ENCODE data around the gene NUCB2. TPM values are rescaled to one million over a fixed set of nuclear protein-coding genes. Genes with fewer than 3 reads are reported as not detected.
"Not testable (repeated sequence)": the region's sequence is repeated elsewhere in the genome, so short reads cannot be mapped to it uniquely, and the experiment has no call there.

NUCB2 gene
- polyA plus RNA-seq, result 10 to 100 TPM in 3 of 4 donors, 1 to 10 TPM in 1; 5.4 to 88.2 (median 27.7) TPM
- long read RNA-seq, donor 1, transcript NUCB2-208 (14 exons, 2,274 nt), result major isoform, 5 of 50 reads
- long read RNA-seq, donor 1, partial matches to known transcripts, result 45 of 50 reads
- long read RNA-seq, donor 1, other reads (novel, unspliced or antisense), result 0 of 50 reads
- long read RNA-seq, donor 2, partial matches to known transcripts, result 9 of 13 reads
- long read RNA-seq, donor 2, other reads (novel, unspliced or antisense), result 0 of 13 reads
- long read RNA-seq, donor 3, partial matches to known transcripts, result 27 of 28 reads
- long read RNA-seq, donor 3, other reads (novel, unspliced or antisense), result 0 of 28 reads
- long read RNA-seq, donor 4, partial matches to known transcripts, result 0 of 1 reads
- long read RNA-seq, donor 4, other reads (novel, unspliced or antisense), result 0 of 1 reads
- long read RNA-seq, donor 5, partial matches to known transcripts, result 0 of 1 reads
- long read RNA-seq, donor 5, other reads (novel, unspliced or antisense), result 0 of 1 reads
- long read RNA-seq, donor 6, partial matches to known transcripts, result 21 of 27 reads
- long read RNA-seq, donor 6, other reads (novel, unspliced or antisense), result 0 of 27 reads
- long read RNA-seq, donor 7, result 0 reads
- long read RNA-seq, donor 8, partial matches to known transcripts, result 5 of 5 reads
- long read RNA-seq, donor 8, other reads (novel, unspliced or antisense), result 0 of 5 reads
- long read RNA-seq, donor 9, partial matches to known transcripts, result 0 of 1 reads
- long read RNA-seq, donor 9, other reads (novel, unspliced or antisense), result 0 of 1 reads
- long read RNA-seq, donor 10, partial matches to known transcripts, result 61 of 68 reads
- long read RNA-seq, donor 10, other reads (novel, unspliced or antisense), result 0 of 68 reads

GRCh38 chr11:17276236-17277023 lies at the start of gene NUCB2:
Gene NUCB2, plus strand, starts transcription at chr11:17276739. Its CDS starts 18,585 bp downstream, at chr11:17295324.
- Histone ChIP-seq H3K27me3 (ENCODE audit: control insufficient read depth in 3 of 3, insufficient read depth in 3 of 3, low read length in 3 of 3) (no peaks in the 10 kb centered on the region), H3K36me3 (ENCODE audit: control insufficient read depth in 3 of 3, insufficient read depth in 2 of 3, low read depth in 1 of 3, low read length in 3 of 3) (no peaks in the 10 kb centered on the region), H3K27ac (ENCODE audit: low read depth in 1 of 3, low read length in 2 of 3) (peak within 1 kb of the TSS; percentile 61 to 87 (median 70)), H3K4me3 (ENCODE audit: low read depth in 1 of 3, low read length in 3 of 3) (peak within 1 kb of the TSS; percentile 58 to 99 (median 77)), H3K9me3 (ENCODE audit: control insufficient read depth in 2 of 2, insufficient read depth in 1 of 2, low read depth in 1 of 2, low read length in 1 of 2) (no peaks in the 10 kb centered on the region), H3K4me1 (ENCODE audit: control insufficient read depth in 3 of 3, insufficient read depth in 2 of 3, low read depth in 1 of 3, low read length in 2 of 3) (peaks cover 0 to 5% (median 3%) of the 10 kb centered on the region in 3 donors)
- WGBS, 3 donors, result 0% methylated on average over 54 to 75 of the region's 75 CpGs
- FAIRE-seq (no peak), DNase-seq (peak; percentile 95 to 97)

GRCh38 chr11:17228186-17228925 lies 48.2 kb upstream of the NUCB2 start:
- FAIRE-seq; H3K36me3 ChIP-seq (ENCODE audit: control insufficient read depth in 3 of 3, insufficient read depth in 2 of 3, low read depth in 1 of 3, low read length in 3 of 3); H3K4me1 ChIP-seq (ENCODE audit: control insufficient read depth in 3 of 3, insufficient read depth in 2 of 3, low read depth in 1 of 3, low read length in 2 of 3); H3K4me3 ChIP-seq (ENCODE audit: low read depth in 1 of 3, low read length in 3 of 3); H3K27ac ChIP-seq (ENCODE audit: low read depth in 1 of 3, low read length in 2 of 3); DNase-seq; H3K27me3 ChIP-seq (ENCODE audit: control insufficient read depth in 3 of 3, insufficient read depth in 3 of 3, low read length in 3 of 3); H3K9me3 ChIP-seq (ENCODE audit: control insufficient read depth in 2 of 2, insufficient read depth in 1 of 2, low read depth in 1 of 2, low read length in 1 of 2): not testable (repeated sequence)
- whole genome bisulfite sequencing, 3 donors, result 95 to 96% (median 95%) methylated on average over 34 to 38 of the region's 38 CpGs

GRCh38 chr11:17229481-17230152 lies 46.9 kb upstream of the NUCB2 start:
- FAIRE-seq (no peak), DNase-seq (no peak)
- Histone ChIP-seq H3K27me3 (ENCODE audit: control insufficient read depth in 3 of 3, insufficient read depth in 3 of 3, low read length in 3 of 3) (no peaks in the 10 kb centered on the region), H3K4me3 (ENCODE audit: low read depth in 1 of 3, low read length in 3 of 3) (no peak overlapping the region), H3K36me3 (ENCODE audit: control insufficient read depth in 3 of 3, insufficient read depth in 2 of 3, low read depth in 1 of 3, low read length in 3 of 3) (no peaks in the 10 kb centered on the region), H3K4me1 (ENCODE audit: control insufficient read depth in 3 of 3, insufficient read depth in 2 of 3, low read depth in 1 of 3, low read length in 2 of 3) (peaks cover 0 to 3% (median 0%) of the 10 kb centered on the region in 3 donors), H3K9me3 (ENCODE audit: control insufficient read depth in 2 of 2, insufficient read depth in 1 of 2, low read depth in 1 of 2, low read length in 1 of 2) (no peaks in the 10 kb centered on the region), H3K27ac (ENCODE audit: low read depth in 1 of 3, low read length in 2 of 3) (no peak overlapping the region)
- WGBS, 3 donors, result 78 to 81% (median 78%) methylated on average over 7 of the region's 7 CpGs

- no peak overlapping the region for H3K27ac ChIP-seq (ENCODE audit: low read depth in 1 of 3, low read length in 2 of 3)
- WGBS, 3 donors, result 41 to 65% (median 62%) methylated on average over 3 of the region's 3 CpGs
- H3K27me3 ChIP-seq (ENCODE audit: control insufficient read depth in 3 of 3, insufficient read depth in 3 of 3, low read length in 3 of 3), result no peaks in the 10 kb centered on the region
- FAIRE-seq (no peak), DNase-seq (no peak)
- no peaks in the 10 kb centered on the region for H3K4me1 ChIP-seq (ENCODE audit: control insufficient read depth in 3 of 3, insufficient read depth in 2 of 3, low read depth in 1 of 3, low read length in 2 of 3)
- no peaks in the 10 kb centered on the region for H3K9me3 ChIP-seq (ENCODE audit: control insufficient read depth in 2 of 2, insufficient read depth in 1 of 2, low read depth in 1 of 2, low read length in 1 of 2)
- H3K36me3 ChIP-seq (ENCODE audit: control insufficient read depth in 3 of 3, insufficient read depth in 2 of 3, low read depth in 1 of 3, low read length in 3 of 3), result no peaks in the 10 kb centered on the region
- H3K4me3 ChIP-seq (ENCODE audit: low read depth in 1 of 3, low read length in 3 of 3), result no peak overlapping the region
Measured at GRCh38 chr11:17230867-17231851, 45.4 kb upstream of the NUCB2 start.

GRCh38 chr11:17233101-17233500 lies 43.4 kb upstream of the NUCB2 start:
- Histone ChIP-seq H3K9me3 (ENCODE audit: control insufficient read depth in 2 of 2, insufficient read depth in 1 of 2, low read depth in 1 of 2, low read length in 1 of 2) (no peaks in the 10 kb centered on the region), H3K4me3 (ENCODE audit: low read depth in 1 of 3, low read length in 3 of 3) (no peak overlapping the region), H3K27ac (ENCODE audit: low read depth in 1 of 3, low read length in 2 of 3) (no peak overlapping the region), H3K4me1 (ENCODE audit: control insufficient read depth in 3 of 3, insufficient read depth in 2 of 3, low read depth in 1 of 3, low read length in 2 of 3) (no peaks in the 10 kb centered on the region), H3K27me3 (ENCODE audit: control insufficient read depth in 3 of 3, insufficient read depth in 3 of 3, low read length in 3 of 3) (no peaks in the 10 kb centered on the region), H3K36me3 (ENCODE audit: control insufficient read depth in 3 of 3, insufficient read depth in 2 of 3, low read depth in 1 of 3, low read length in 3 of 3) (no peaks in the 10 kb centered on the region)
- FAIRE-seq (no peak), DNase-seq (no peak)

GRCh38 chr11:17238377-17238776 lies 38.2 kb upstream of the NUCB2 start:
- Histone ChIP-seq H3K27ac (ENCODE audit: low read depth in 1 of 3, low read length in 2 of 3) (no peak overlapping the region), H3K4me1 (ENCODE audit: control insufficient read depth in 3 of 3, insufficient read depth in 2 of 3, low read depth in 1 of 3, low read length in 2 of 3) (no peaks in the 10 kb centered on the region), H3K36me3 (ENCODE audit: control insufficient read depth in 3 of 3, insufficient read depth in 2 of 3, low read depth in 1 of 3, low read length in 3 of 3) (no peaks in the 10 kb centered on the region), H3K27me3 (ENCODE audit: control insufficient read depth in 3 of 3, insufficient read depth in 3 of 3, low read length in 3 of 3) (no peaks in the 10 kb centered on the region), H3K9me3 (ENCODE audit: control insufficient read depth in 2 of 2, insufficient read depth in 1 of 2, low read depth in 1 of 2, low read length in 1 of 2) (no peaks in the 10 kb centered on the region), H3K4me3 (ENCODE audit: low read depth in 1 of 3, low read length in 3 of 3) (no peak overlapping the region)
- DNase-seq (peak; percentile 13 to 19), FAIRE-seq (no peak)
- WGBS, 3 donors, result 21 to 60% (median 48%) methylated on average over 3 of the region's 3 CpGs

GRCh38 chr11:17239927-17240326 lies 36.6 kb upstream of the NUCB2 start:
- H3K9me3 ChIP-seq (ENCODE audit: control insufficient read depth in 2 of 2, insufficient read depth in 1 of 2, low read depth in 1 of 2, low read length in 1 of 2); H3K4me1 ChIP-seq (ENCODE audit: control insufficient read depth in 3 of 3, insufficient read depth in 2 of 3, low read depth in 1 of 3, low read length in 2 of 3); H3K4me3 ChIP-seq (ENCODE audit: low read depth in 1 of 3, low read length in 3 of 3); H3K27me3 ChIP-seq (ENCODE audit: control insufficient read depth in 3 of 3, insufficient read depth in 3 of 3, low read length in 3 of 3); H3K36me3 ChIP-seq (ENCODE audit: control insufficient read depth in 3 of 3, insufficient read depth in 2 of 3, low read depth in 1 of 3, low read length in 3 of 3); H3K27ac ChIP-seq (ENCODE audit: low read depth in 1 of 3, low read length in 2 of 3); FAIRE-seq; DNase-seq: not testable (repeated sequence)
- 64 to 77% (median 69%) methylated on average over 4 of the region's 4 CpGs for WGBS, 3 donors
